HG03439 (cell line): ENCODE results near the gene MBTD1.
"Not testable (repeated sequence)": the region's sequence is repeated elsewhere in the genome, so short reads cannot be mapped to it uniquely, and the experiment has no call there.

Experiments used
- ATAC-seq: cut with Tn5 transposase; IDR thresholded peaks from one replicate; pipeline ENCODE4 v1.9.1; 2021; ENCODE audit warnings: mild to moderate bottlenecking, moderate library complexity; ENCODE audit not compliant: unreplicated experiment

MBTD1 gene

GRCh38 chr17:51256101-51256500 is 3.7 kb downstream of the MBTD1 start:
- no peak for ATAC-seq

- no peak for ATAC-seq
Observed at GRCh38 chr17:51255673-51256072, 4.2 kb downstream of the MBTD1 start.

- ATAC-seq, result no peak
Observed at GRCh38 chr17:51251010-51251409, 8.8 kb downstream of the MBTD1 start.

- no peak for ATAC-seq
Observed at GRCh38 chr17:51250314-51250840, 9.5 kb downstream of the MBTD1 start.

- ATAC-seq, result no peak
Observed at GRCh38 chr17:51245535-51245934, 14.3 kb downstream of the MBTD1 start.

GRCh38 chr17:51244041-51244440 is 15.8 kb downstream of the MBTD1 start:
- no peak for ATAC-seq

- ATAC-seq, result no peak
Observed at GRCh38 chr17:51240275-51240674, 19.6 kb downstream of the MBTD1 start.

- no peak for ATAC-seq
Observed at GRCh38 chr17:51238255-51238887, 21.5 kb downstream of the MBTD1 start.

- no peak for ATAC-seq
Observed at GRCh38 chr17:51234162-51234561, 25.7 kb downstream of the MBTD1 start.

GRCh38 chr17:51231999-51232398 is 27.9 kb downstream of the MBTD1 start:
- no peak for ATAC-seq

GRCh38 chr17:51230306-51230705 is 29.5 kb downstream of the MBTD1 start:
- no peak for ATAC-seq

- ATAC-seq, result no peak
Observed at GRCh38 chr17:51229889-51230288, 30.0 kb downstream of the MBTD1 start.

GRCh38 chr17:51228161-51228560 is 31.7 kb downstream of the MBTD1 start:
- no peak for ATAC-seq

GRCh38 chr17:51225523-51225922 is 34.3 kb downstream of the MBTD1 start:
- ATAC-seq, result not testable (repeated sequence)

GRCh38 chr17:51224402-51225262 is 35.2 kb downstream of the MBTD1 start:
- no peak for ATAC-seq

- ATAC-seq, result no peak
Observed at GRCh38 chr17:51221322-51221721, 38.5 kb downstream of the MBTD1 start.

- ATAC-seq, result no peak
Observed at GRCh38 chr17:51217946-51218345, 41.9 kb downstream of the MBTD1 start.

- ATAC-seq, result no peak
Observed at GRCh38 chr17:51214920-51215319, 44.9 kb downstream of the MBTD1 start.

GRCh38 chr17:51203838-51204237 is 56.0 kb downstream of the MBTD1 start:
- no peak for ATAC-seq

GRCh38 chr17:51200846-51201245 is 59.0 kb downstream of the MBTD1 start:
- no peak for ATAC-seq

GRCh38 chr17:51200295-51200694 is 59.6 kb downstream of the MBTD1 start:
- ATAC-seq, result no peak

GRCh38 chr17:51197754-51198153 is 62.1 kb downstream of the MBTD1 start:
- ATAC-seq, result no peak
